Left lobe of liver (tissue), 2 donors: Measurements from ENCODE around the gene IMMT. TPM values are rescaled to one million over a fixed set of nuclear protein-coding genes. Genes with fewer than 3 reads are reported as not detected.
A peak's percentile ranks its signal among the peaks of the same experiment; 100 is the strongest.
"Not testable (repeated sequence)": the region's sequence is repeated elsewhere in the genome, so short reads cannot be mapped to it uniquely, and the experiment has no call there.

Source experiments
- ATAC-seq: fragments of 200-7000 bp; cut with Tn5 transposase; one replicate; pipeline ENCODE4 v1.9.1; 2020; ENCODE audit warnings: mild to moderate bottlenecking, moderate library complexity
- DNase-seq: peaks from one replicate; pipeline ENCODE4 v3.0.0-alpha.2; 2020; ENCODE audit warnings: low spot score
- total RNA-seq: library from RNA; stranded (reverse); gene quantifications from one replicate; pipeline ENCODE4 v1.2.1, GENCODE V29; 2021
- donor health status: DM: no; HTN: no; CAD: no; lungs with moderate emphysema.
- donor health status: DM: no; HTN: yes; CAD: no.

Gene IMMT
- 50.1 TPM for total RNA-seq

DNA sequence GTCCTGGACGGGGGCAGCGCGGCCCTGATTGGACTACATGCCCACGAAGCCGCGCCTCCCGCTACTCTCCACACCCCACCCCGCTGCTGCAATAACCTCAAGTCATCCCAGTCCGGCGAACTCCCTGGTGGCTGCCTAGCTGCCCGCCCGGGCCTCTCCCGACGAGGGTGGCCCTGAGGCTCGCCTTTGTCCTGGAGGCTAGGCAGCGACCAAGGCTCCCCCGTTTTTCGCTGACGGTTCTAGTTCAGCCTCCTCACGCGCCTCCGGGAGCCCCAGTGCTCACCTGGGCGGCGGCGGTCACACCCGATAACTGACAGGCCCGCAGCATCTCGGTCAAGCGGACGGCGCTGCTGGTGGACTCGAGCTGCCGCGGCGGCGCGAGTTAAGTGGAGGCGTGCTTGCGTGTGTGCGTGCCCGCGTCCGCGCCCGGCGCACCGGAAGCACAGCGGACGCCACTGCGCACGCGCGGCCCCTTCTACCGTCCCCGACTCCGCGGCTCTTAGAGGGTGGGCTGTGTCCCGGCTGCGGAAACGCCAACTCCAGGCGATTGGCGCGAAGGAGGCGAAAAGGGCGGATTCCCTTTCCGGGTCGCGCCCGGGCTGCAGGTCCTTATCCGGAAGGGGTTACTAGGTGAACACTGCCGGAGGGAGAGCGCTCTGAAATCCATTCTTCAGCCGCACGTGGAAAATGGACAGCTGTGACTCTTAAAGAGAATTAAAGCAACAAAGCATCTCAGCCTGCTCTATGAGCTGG lies at the start of gene IMMT:
Gene IMMT, minus strand, starts transcription at position 408 of the 753 bp plus-strand sequence. Its CDS starts 80 bp downstream, at position 328.
- DNase-seq = peak; percentile 98
- ATAC-seq = peak; percentile 86

DNA sequence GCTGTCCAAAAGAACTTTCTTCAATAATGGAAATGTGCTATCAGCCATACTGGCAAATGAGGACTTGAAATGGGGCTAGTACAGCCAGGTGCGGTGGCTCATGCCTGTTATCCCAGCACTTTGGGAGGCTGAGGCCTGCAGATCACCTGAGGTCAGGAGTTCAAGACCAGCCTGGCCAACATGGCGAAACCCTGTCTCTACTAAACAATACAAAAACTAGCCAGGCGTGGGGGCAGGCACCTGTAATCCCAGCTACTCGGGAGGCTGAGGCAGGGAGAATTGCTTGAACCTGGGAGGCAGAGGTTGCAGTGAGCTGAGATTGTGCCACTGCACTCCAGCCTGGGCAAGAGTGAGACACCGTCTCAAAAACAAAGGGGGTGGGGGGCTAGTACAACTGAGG lies 49.5 kb upstream of the IMMT start:
- DNase-seq, ATAC-seq: not testable (repeated sequence)

DNA sequence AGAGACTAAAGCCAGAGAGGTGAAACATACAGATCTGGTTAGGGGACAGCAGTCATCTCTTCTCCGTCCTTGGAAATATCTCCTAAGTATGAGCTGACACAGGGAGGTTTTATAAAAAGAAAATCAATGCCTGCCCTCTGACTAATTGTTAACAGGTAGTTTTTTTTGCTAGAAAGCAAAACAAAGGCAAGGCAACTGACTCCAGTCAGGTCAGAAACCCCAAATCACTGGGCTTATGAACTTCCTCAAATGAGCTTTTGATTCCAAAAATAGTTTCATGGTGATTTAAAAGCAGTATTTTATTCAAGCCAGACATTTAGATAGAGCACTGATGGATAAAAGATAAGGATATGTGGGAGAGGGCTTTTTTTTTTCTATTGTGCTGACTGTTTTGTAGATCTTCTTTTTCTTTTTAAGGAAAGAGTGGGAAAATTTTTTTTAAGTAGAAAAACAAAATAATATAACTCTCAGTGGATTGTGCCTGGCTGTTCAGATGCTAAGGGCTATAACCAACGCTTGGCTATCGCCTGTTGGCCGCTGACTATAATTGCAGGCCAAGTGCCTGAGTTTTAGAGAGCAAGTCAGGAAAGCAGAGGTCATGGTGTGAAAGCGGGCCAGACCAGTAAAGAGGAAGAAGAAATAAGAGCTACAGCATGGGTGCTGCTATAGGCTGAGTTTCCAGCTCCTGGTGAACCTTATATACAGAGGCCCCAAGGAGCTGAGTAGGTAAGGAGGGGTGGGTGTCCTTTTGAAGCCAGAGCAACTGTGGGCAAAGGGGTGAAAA lies 48.9 kb upstream of the IMMT start:
- no peak for ATAC-seq

DNA sequence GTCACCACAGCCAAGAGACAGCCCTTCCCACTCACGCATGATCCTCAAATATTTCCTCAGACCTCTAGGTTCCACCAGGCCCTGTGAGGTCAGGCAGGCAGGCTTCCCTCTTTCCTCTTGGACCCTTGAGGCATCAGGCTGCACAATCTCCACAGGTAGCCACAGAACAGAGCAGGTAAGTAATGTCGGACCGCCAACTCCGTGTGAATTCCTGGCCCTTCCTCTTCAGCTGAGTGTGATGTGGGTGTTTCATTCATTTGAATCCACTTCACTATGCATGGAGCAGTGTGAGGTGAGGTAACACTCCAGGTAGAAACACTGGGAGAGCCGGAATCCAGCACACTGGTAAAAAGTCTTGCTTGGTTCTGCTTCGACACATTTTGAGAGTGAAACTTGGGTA lies 48.0 kb upstream of the IMMT start:
- ATAC-seq (no peak), DNase-seq (no peak)

More for the DNA sequence above, 48.9 kb upstream of the IMMT start:
- peak; percentile 14 for DNase-seq

DNA sequence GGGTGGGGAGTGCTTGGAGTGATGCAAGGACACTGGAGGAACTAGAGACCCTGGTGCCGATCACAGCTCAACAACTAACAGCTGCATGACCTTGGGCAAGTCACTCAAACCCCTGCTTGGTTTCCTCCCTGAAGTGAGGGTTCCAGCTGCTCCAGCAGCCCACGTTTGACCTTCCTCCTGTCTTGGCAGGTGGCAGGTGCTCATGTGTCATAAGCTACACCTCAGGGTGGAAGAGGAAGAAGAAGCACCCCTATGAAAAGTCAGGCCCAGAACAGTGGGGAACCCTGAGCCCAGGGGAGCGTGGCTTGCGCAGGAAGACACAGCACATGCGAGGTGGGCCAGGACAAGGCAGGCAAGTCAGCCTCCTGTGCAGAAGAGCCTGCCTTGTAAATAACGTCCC lies 46.3 kb upstream of the IMMT start:
- DNase-seq = no peak
- no peak for ATAC-seq

DNA sequence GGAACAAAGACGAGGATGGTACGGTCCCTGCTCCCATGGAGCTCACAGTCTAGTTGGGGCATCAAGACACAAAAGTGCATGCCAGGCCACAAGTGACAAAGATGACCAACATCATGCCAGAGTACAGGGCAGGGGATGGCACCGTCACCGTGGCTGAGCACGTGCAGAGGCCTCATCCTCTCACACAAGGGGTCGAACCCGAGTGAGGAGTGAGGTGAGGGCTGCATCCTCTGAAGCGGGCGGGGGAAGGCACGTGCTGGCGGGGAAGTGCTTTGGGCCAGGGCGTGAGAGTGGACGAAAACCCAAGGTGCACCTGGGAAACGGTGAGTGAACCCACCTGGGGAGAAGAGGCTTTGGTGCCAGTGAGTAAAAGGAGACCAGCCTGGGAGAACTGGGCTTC lies 45.0 kb upstream of the IMMT start:
- DNase-seq (no peak), ATAC-seq (no peak)

DNA sequence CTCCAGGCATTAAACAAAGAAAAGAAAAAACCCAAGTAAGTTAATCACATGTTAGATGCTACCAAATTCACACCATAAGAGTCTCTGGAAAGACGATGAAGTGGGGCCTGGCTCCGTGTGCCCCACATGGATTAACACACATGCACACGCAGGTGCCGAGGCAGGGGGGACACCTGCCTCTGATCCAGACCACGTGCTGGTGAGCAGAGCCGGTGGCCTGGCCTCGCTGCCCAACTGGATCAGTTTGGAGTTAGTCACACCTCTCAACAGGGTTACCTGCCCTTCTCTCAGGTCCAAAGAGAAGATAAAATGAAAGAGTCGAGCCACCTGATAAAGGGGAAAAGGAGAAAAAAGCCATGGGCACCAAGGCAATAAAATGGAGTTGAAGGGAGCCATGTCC lies 44.5 kb upstream of the IMMT start:
- no peak for DNase-seq

DNA sequence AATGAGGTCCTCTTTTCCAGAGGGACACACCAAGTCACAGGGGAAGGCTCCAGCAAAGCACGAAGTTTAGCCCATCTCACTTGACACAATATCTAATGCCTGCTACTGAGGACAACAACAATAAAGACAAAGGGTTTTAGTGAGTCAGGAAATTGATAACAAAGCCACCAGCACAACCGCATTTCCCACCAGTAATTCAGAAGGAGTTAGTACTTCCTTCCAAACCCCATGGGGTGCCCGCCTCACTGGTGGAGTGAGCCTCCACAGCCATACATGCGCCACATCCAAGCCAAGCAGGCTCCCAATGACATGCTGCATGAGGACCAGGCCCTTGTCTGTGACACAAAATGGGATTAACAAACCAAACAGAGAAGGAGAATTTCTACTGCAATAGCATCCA lies 44.1 kb upstream of the IMMT start:
- DNase-seq = no peak

More for the DNA sequence above, 44.5 kb upstream of the IMMT start:
- no peak for ATAC-seq

DNA sequence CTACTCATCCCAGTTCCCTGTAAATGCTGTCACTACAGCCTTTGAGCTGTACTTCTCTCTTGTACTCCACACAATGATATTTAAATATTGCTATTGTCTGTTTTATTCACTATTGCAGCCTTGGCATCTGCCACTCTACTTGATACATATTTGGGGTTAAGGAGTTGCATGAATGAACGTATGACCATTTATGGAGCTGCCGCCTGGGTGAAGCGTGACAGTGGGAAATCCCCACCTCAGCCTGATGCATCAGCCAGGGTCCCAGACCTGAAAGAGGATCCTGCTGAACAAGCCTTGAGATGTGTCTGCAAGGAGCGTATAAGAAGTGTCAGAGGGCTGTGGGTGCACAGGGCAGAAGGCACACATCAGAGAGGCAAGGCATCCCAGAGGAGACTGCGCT lies 43.1 kb upstream of the IMMT start:
- ATAC-seq (no peak), DNase-seq (no peak)

More for the DNA sequence above, 44.1 kb upstream of the IMMT start:
- no peak for ATAC-seq

DNA sequence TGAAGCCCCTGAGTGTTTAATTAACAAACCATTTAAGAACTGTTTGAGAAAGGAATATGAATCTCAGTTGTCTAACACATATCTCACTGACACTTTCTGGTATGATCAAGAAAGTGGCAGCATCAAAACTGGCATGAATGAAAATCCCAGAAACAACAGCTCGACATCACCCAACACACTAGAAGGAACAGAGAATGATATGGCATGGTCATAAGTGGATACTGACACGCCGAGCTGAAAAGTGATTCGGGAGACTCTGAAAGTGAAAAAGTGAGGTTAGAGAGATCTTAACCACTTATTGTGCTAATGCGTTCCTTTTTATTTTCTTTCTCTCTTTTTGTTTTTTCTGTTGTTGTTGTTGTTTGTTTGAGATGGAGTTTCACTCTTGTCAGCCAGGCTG lies 41.9 kb upstream of the IMMT start:
- DNase-seq (no peak), ATAC-seq (no peak)

DNA sequence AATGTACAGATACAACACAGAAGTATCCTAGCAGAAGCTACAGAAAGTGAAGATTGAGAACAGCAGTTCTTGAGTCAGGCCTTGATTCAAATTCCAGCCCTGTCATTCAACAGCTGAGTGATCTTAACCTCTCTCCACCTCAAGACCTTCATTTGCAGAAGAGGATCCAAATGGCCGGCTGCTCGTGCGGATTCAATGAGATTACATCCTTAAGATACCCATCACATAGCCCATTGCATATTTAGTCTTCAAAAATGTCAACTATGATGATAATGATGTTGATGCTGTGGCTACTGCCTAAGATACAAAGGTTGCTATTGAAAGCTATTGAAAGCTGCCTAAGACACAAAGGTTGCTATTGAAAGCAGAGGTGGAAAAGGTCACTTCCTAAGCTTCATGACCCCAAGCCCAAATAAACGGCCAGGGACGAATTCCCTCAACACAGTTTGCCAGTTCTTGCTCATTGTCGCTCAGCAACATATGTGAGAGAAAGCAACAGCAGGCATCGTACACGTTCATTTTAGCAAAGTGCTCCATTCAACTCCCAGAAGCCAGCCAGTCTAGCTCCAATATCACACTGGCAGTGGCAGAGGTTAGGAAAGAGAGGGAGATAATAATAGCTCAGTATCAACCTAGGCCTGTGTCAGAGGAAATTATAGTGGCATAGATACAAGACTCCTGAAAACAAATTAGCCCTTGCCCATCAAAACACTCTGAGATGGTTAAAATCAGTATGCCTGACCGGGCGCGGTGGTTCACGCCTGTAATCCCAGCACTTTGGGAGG lies 40.1 kb upstream of the IMMT start:
- DNase-seq (no peak), ATAC-seq (no peak)

DNA sequence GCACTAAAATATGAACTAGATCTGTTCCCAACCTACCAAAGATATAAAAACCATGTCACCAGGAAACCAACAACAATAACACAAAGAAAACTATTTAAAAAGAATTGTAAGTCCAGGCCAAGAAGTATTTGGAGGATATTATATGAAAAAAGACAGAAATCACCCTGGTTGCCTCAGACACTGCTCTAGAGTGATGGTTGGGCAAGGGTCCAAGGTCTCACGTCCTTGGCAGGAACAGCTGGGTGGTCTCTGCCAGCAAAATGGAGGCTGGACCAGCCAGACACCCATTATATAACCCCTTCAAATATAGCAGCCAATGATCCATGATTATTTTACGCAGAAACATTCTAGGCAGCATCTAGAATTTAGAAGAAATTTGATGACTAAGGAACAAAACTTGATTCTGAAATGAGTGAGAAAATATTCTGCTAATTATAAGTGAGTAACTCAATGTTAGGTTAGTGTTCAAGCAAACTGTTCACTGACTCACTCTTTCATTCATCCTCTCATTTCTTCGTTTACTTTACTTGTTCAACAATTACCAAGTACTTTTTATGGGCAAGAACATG lies 39.4 kb upstream of the IMMT start:
- no peak for DNase-seq

DNA sequence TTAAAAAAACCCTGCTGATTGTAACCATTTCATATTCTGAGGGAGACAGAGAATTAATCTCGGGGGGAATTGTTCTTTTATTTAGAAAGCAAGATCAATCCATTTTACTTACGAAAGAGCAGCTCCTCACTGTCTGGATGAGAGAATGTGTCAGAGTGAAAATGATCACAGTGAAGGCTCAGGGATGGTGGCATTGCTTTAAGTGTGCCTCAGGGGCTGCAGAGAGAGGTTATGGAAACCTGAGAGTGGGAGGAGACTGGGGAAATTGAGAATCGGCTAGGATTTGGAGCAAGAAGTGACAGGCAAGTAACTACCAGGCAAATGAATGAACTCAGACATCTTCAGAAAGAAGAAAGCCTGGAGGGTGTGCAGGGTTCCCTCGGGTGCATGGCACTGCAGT lies 38.2 kb upstream of the IMMT start:
- no peak for DNase-seq
- no peak for ATAC-seq

More for the DNA sequence above, 39.4 kb upstream of the IMMT start:
- no peak for ATAC-seq

DNA sequence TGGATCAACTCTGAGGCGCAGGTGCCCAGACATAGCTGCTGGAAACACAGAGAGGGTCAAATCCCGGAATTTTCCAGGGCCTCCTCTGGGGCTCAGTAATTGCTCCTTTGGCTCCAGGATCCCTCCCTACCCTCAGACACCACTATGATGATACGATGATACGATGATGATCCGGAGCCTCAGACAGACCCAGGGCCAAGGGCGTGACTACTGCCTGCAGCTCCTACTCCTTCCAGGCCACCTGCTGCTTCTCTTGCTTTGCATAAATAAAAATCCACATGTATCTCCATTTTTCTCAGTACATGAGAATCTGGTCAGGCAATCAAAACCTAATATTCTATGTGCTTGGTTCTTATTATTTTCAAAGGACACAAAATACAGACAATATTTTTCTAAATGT lies 37.6 kb upstream of the IMMT start:
- no peak for DNase-seq
- ATAC-seq = no peak

DNA sequence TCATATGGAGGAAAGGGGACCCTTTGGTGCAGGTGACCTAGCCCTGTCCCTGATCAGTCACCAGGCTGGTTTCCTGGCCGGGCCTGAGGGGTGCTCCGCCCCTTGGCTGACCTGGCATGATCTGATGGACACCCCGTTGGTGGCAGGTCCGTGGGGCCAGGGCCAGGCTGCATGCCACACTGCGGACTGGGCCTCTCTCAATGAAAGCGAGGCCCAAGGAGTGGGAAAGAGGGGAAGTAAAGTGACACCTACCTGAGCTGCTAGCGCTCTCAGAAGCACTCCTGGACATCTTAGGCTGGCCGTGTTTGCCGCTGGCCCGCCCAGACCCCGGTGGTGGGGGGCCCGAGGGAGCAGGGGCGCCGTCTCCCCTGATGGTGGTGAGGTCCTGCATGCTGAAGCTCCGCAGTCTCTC lies 37.1 kb upstream of the IMMT start:
- ATAC-seq (no peak), DNase-seq (no peak)

DNA sequence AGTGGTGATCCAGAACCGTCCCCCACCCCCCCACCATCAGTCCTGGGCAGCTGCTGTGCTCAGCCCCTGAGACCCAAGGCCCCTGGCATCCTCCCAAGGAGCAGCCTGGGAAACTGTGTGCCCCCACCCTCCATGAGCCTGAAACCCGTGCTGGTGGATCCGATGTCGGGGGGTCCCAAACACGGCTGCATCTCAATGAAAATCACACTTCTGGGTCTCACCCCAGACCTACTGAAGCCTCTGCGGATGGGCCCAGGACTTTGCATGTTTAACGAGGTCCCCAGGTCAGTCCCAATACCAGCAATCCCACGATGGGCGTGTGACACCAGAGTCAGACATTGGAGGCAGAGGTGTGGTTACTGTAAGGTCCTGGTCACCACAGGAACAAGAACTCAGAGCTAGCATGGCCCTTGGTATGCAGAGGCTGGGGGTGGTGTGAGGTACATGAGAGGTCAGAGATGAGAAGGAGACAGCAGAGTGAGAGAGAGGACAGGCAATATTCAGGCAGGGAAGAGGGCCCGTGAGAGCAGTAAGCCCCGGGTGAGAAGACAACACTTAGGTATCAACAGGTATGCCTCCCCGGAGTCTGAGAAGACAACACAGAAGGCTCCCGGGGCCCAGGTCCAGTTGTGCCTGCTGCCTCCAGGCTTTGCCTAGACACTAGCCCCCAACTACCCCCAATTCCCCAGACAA lies 36.6 kb upstream of the IMMT start:
- DNase-seq = no peak
- ATAC-seq = no peak

DNA sequence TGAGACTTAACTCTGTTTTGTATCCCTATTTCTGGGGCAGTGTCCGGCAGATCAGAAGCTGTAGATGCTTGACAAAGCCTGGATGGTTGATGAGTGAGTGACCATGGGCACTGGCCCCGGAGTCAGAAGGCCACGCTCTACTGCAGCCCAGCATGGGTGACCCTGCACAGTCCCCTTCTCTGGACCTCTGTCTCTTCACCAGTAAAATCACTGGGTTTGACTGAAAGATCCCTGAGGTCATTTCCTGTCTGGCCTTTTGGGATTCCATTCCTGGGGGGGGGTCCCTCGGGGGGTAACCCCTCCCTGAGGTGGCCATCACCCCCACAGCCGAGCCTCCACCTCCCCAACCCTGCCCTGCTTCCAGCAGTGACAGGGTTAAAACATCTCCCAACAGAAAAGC lies 35.7 kb upstream of the IMMT start:
- ATAC-seq (no peak), DNase-seq (no peak)

DNA sequence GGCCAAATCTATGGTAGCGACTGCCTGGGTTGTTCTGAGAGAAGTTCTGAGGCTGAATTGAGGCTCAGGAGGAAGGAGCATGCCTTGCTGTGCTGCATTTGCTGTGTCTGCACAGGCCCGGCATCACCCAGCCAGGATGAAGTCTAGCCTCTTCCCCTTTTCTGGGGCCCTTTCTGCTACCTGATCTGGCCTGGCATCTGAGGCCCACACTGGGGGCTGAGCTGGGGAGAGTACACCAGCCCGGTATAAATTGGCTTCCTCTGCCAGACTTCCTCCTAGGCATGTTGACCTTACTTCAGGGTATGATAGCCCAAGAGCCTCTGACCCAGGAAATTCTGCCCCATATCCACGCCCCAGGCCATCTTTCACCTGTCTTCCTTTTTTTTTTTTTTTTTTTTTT lies 34.0 kb upstream of the IMMT start:
- DNase-seq (no peak), ATAC-seq (no peak)

DNA sequence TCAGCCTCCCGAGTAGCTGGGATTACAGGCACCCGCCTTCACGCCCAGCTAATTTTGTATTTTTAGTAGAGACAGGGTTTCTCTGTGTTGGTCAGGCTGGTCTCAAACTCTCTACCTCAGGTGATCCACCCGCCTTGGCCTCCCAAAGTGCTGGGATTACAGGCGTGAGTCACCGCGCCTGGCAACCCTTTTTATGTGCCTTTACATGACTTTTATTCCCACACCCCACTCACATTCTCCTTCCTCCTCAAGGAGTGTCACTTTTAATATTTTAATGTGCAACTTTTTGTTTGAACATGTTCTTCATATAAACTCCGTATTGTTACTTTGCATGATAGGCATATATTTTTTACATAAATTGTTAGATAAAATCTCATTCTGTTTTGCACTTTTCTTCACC lies 33.3 kb upstream of the IMMT start:
- not testable (repeated sequence) for DNase-seq, ATAC-seq

DNA sequence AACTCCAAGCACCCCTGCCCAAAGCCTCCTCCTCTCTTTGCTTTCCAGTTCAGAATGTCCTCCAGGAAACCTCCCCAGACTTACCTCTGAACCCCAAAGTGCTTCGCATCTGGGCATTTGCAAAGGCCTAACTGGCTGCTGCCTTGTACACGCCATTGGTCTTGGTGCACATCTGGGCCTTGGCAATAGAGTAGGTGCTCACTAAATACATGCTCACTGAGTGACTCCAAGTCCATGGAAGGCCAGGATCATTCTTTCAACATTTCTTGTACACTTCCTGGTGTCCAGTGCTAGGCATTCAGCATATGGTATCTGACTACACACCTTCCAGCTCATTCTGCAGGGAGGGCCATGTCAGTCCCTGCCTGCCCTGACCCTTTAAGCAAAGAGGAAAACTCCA lies 32.4 kb upstream of the IMMT start:
- ATAC-seq = no peak
- DNase-seq = no peak
